ENCODE measurements around the gene FAM83D.
"Not testable (repeated sequence)": the region's sequence is repeated elsewhere in the genome, so short reads cannot be mapped to it uniquely, and the experiment has no call there.

The FAM83D gene

DNA sequence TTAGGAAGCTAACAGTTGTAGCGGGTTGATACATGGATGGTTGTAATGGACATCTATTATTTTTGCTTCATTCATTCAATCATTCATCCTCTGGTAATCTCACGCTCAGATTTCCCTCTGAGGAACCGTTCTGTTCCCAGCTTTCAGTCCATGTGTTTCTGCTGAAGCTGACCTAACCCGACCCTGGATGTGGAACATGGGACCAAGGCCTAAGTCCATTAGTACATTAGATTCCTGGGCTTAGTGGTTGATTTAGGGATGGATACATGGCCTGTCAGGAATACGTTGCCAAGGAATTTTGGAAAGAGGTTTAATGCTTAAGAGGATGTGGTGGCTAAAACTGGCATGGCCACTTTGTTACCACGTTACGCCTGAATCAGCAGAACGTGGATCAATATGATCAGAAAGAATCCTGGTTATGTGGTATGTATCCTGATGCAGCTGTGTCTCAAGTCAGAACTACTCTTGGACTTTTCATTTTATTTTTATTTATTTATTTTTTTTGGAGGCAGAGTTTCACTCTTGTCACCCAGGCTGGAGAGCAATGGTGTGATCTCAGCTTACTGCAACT, 31.8 kb downstream of the FAM83D start:
- H3K36me3 ChIP-seq (ENCODE audit: control insufficient read depth, insufficient read depth, low read length, severe bottlenecking), result no peaks in the 10 kb centered on the region
- no peaks in the 10 kb centered on the region for H3K27me3 ChIP-seq (replicated peaks; ENCODE audit: control insufficient read depth, insufficient read depth, low read length)
- H3K4me3 ChIP-seq (ENCODE audit: low read length), result no peak overlapping the region
- H3K9ac ChIP-seq (ENCODE audit: low read length), result no peak overlapping the region
- no peaks in the 10 kb centered on the region for H3K9me3 ChIP-seq (ENCODE audit: control insufficient read depth, low read length)
- no peak for DNase-seq (ENCODE audit: low read depth)
- peaks cover 7% of the 10 kb centered on the region for H3K4me1 ChIP-seq (ENCODE audit: control insufficient read depth, insufficient read depth, low read length)

DNA sequence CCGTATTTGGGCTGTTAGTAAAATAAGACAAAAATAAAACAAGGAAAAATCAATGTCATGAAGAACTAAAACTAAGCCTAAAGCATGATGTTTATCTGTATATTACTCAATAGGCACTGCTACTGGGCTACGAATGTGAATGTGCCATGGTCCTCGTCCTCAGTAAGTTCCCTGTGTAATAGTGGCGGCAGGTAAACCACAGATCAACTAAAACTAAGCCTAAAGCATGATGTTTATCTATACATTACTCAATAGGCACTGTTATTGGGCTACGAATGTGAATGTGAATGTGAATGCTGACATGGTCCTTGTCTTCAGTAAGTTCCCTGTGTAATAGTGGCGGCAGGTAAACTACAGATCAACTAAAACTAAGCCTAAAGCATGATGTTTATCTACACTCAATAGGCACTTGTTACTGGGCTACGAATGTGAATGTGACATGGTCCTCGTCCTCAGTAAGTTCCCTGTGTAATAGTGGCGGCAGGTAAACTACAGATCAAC, 34.0 kb downstream of the FAM83D start:
- H3K27me3 ChIP-seq (replicated peaks; ENCODE audit: control insufficient read depth, insufficient read depth, low read length); H3K4me3 ChIP-seq (ENCODE audit: low read length); H3K36me3 ChIP-seq (ENCODE audit: control insufficient read depth, insufficient read depth, low read length, severe bottlenecking); DNase-seq (ENCODE audit: low read depth); H3K9ac ChIP-seq (ENCODE audit: low read length); H3K4me1 ChIP-seq (ENCODE audit: control insufficient read depth, insufficient read depth, low read length); H3K9me3 ChIP-seq (ENCODE audit: control insufficient read depth, low read length): not testable (repeated sequence)

DNA sequence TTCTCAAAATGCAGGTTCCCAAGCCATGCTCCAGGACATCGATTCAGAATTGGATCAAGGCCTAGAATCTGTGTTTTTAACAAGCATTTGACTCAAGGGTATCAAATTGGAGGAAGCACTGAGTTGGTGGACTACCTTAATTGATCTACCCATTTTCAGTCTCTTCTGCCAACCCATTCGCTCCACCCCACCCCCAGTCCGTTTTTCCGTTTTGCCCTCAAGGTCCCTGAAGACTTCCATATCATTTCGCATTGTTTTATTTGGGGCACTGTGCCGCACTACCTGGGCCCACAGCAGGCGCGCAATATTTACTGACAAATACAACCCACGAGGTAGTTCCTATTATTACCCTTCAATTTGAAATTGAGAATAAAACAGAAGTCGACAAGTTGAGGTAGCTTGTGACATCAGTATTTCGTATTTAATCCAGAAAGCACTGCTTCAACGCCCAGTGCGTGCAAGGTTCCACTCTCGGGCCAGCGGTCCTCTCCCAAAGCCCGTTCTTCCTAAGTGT, 35.4 kb downstream of the FAM83D start:
- Histone ChIP-seq H3K27me3 (replicated peaks; ENCODE audit: control insufficient read depth, insufficient read depth, low read length) (no peaks in the 10 kb centered on the region), H3K36me3 (ENCODE audit: control insufficient read depth, insufficient read depth, low read length, severe bottlenecking) (no peaks in the 10 kb centered on the region), H3K9ac (ENCODE audit: low read length) (peak overlapping the region; percentile 91), H3K4me3 (ENCODE audit: low read length) (peak overlapping the region; percentile 87), H3K4me1 (ENCODE audit: control insufficient read depth, insufficient read depth, low read length) (peaks cover 17% of the 10 kb centered on the region), H3K9me3 (ENCODE audit: control insufficient read depth, low read length) (no peaks in the 10 kb centered on the region)
- DNase-seq (ENCODE audit: low read depth), result no peak

DNA sequence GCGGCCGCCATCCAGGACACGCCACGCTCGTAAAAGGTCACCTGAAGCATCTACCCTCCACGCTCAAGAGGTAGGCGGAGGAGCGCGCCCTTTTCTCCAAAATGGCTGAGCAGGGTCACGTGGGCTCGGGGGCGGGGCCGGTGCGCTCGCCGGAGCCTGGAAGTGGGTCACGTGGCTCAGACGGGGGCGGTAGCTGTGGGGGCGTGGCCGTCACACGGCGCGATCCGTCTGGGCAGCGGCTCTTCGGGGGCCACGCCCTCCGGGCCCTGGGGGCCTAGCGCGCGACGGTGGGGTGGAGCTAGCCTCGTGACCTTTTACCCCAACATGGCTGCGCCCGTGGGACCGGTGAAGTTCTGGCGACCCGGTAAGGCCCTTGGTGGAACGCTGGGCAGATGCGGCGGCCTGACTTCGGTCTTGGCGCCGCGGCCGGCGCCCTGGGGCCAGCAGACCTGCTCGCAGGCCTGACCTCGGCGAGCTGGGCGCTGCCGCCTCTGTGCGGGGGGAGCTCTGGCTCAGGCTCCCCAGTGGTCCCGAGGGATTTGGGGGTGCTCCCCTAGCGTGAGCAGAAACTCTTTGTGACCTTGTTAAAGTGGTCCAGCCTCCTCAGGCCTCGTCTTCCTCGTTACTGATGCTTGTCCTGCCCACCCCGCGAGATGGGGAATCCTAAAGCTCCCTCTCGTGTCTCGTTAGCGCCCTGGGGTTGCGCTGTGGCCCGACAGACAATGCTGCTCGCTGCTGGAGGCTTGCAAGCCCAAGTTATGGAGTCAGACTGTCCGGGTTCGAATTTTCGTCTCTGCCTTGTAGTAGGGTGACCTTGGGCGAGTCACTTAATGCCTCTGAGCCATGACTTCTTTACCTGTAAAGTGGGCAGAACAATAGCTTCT, 36.1 kb downstream of the FAM83D start, which contains the start of gene DHX35:
Gene DHX35 (plus strand): TSS at position 301 of the 884 bp plus-strand sequence. CDS start 24 bp downstream, at position 325.
- Histone ChIP-seq H3K36me3 (ENCODE audit: control insufficient read depth, insufficient read depth, low read length, severe bottlenecking) (no peaks in the 10 kb centered on the region), H3K27me3 (replicated peaks; ENCODE audit: control insufficient read depth, insufficient read depth, low read length) (no peaks in the 10 kb centered on the region), H3K4me3 (ENCODE audit: low read length) (peak within 1 kb of the TSS; percentile 87), H3K9me3 (ENCODE audit: control insufficient read depth, low read length) (no peaks in the 10 kb centered on the region), H3K9ac (ENCODE audit: low read length) (peak within 1 kb of the TSS; percentile 91), H3K4me1 (ENCODE audit: control insufficient read depth, insufficient read depth, low read length) (peaks cover 17% of the 10 kb centered on the region)
- peak; percentile 99 for DNase-seq (ENCODE audit: low read depth)

DNA sequence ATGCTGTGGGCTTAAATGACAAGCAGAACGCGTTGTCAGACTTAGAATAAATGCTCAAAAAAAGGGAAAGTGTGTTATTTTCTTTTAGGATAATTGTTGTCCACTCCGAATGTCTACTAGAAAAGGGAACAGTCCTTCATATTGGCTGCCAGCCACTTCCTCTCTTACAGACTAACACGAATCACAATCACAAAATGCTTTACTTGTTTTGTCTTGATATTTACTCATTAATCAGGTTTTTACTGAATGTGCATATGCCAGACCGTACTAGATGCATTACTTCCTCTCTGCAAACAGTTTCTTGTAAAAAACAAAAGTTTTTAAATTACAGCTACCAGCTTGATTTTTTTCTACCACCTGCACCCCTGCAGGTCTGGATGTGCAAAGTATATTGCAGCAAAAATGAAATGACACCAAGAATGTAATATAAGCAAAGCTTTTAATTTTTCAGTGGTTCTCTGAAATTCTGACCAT, 36.7 kb downstream of the FAM83D start:
- no peaks in the 10 kb centered on the region for H3K36me3 ChIP-seq (ENCODE audit: control insufficient read depth, insufficient read depth, low read length, severe bottlenecking)
- H3K4me3 ChIP-seq (ENCODE audit: low read length), result peak overlapping the region; percentile 87
- H3K27me3 ChIP-seq (replicated peaks; ENCODE audit: control insufficient read depth, insufficient read depth, low read length), result no peaks in the 10 kb centered on the region
- DNase-seq (ENCODE audit: low read depth), result no peak
- H3K9ac ChIP-seq (ENCODE audit: low read length), result peak overlapping the region; percentile 91
- no peaks in the 10 kb centered on the region for H3K9me3 ChIP-seq (ENCODE audit: control insufficient read depth, low read length)
- peaks cover 17% of the 10 kb centered on the region for H3K4me1 ChIP-seq (ENCODE audit: control insufficient read depth, insufficient read depth, low read length)

DNA sequence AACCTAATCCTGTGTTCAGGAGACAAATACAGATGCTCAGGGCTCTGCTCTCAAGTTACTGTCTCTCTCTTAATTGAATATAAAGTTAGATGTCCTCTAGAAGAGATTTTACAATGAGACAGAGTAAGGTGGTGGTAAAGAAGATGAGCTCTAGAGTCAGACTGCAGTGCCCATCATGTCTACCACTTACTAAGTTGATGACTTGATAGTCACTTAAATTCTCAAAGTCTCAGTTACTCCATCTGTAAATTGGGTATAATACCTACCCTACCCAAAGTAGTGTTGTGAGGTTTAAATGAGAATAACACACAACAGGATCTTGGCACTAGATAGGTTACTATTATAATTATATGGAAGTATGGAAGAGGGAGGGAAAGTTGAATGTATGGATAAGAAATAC, 37.5 kb downstream of the FAM83D start:
- no peak for DNase-seq (ENCODE audit: low read depth)
- H3K9ac ChIP-seq (ENCODE audit: low read length), result no peak overlapping the region
- H3K36me3 ChIP-seq (ENCODE audit: control insufficient read depth, insufficient read depth, low read length, severe bottlenecking), result no peaks in the 10 kb centered on the region
- peaks cover 17% of the 10 kb centered on the region for H3K4me1 ChIP-seq (ENCODE audit: control insufficient read depth, insufficient read depth, low read length)
- no peak overlapping the region for H3K4me3 ChIP-seq (ENCODE audit: low read length)
- no peaks in the 10 kb centered on the region for H3K9me3 ChIP-seq (ENCODE audit: control insufficient read depth, low read length)
- H3K27me3 ChIP-seq (replicated peaks; ENCODE audit: control insufficient read depth, insufficient read depth, low read length), result no peaks in the 10 kb centered on the region

DNA sequence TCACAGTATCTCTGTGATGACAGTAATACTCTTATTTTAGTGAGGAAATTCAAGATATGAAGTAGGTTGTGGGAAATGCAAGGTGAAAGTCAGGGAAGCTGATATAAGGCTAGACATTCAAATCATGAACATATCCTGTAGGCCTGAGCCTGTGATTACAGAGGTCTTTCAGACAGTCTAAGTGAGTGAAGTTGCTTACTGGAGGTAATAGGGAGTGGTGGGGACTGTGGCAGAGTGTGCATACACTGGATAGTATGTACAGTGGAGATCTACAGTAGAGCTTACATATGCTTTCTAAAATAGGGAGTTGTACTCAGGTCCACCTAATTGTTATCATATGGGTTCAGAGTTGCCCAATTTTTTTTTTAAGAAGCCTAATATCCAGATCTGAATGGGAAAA, 39.0 kb downstream of the FAM83D start:
- no peak overlapping the region for H3K4me3 ChIP-seq (ENCODE audit: low read length)
- no peak overlapping the region for H3K9ac ChIP-seq (ENCODE audit: low read length)
- no peaks in the 10 kb centered on the region for H3K27me3 ChIP-seq (replicated peaks; ENCODE audit: control insufficient read depth, insufficient read depth, low read length)
- H3K9me3 ChIP-seq (ENCODE audit: control insufficient read depth, low read length), result no peaks in the 10 kb centered on the region
- H3K36me3 ChIP-seq (ENCODE audit: control insufficient read depth, insufficient read depth, low read length, severe bottlenecking), result no peaks in the 10 kb centered on the region
- no peak for DNase-seq (ENCODE audit: low read depth)
- peaks cover 30% of the 10 kb centered on the region for H3K4me1 ChIP-seq (ENCODE audit: control insufficient read depth, insufficient read depth, low read length)

DNA sequence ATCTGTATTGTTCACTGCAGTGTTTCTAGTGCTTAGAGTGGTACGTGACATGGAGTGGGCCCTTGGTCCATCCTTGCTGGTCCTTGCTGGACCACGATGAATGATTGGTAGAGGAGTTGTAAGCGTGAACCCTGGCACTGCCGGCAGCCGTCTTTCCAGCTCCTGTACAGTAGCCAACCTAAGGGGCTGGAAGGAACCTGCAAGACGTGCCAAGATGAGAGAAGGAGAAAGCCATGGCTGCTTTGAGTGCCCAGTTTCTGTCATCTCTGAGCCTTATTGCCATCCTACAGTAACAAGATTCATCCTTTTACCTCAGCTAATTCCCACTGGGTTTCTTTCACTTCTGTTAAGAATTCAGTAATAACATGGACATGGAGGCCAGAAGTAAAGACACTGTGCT, 41.9 kb downstream of the FAM83D start:
- Histone ChIP-seq H3K9ac (ENCODE audit: low read length) (no peak overlapping the region), H3K4me3 (ENCODE audit: low read length) (no peak overlapping the region), H3K27me3 (replicated peaks; ENCODE audit: control insufficient read depth, insufficient read depth, low read length) (no peaks in the 10 kb centered on the region), H3K36me3 (ENCODE audit: control insufficient read depth, insufficient read depth, low read length, severe bottlenecking) (peaks cover 17% of the 10 kb centered on the region), H3K9me3 (ENCODE audit: control insufficient read depth, low read length) (no peaks in the 10 kb centered on the region), H3K4me1 (ENCODE audit: control insufficient read depth, insufficient read depth, low read length) (peaks cover 27% of the 10 kb centered on the region)
- DNase-seq (ENCODE audit: low read depth), result no peak

DNA sequence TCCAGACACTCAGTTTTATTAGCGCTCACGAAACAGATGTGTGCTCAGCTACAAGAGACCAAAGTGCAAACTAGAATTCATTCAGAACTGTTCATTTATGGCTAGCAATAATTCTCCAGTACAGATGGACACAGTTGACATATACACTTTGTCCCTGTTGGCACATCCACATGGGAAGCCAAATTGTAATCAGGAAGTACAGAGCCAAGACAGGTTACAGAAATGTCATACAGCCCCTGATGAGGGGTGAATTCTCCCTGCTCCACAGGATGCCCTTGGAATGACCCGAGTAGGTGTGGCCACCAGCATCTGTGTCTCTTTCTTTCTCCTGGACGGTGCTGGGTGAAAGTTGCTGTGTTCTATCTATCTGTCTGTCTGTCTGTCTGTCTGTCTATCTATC, 43.5 kb downstream of the FAM83D start:
- Histone ChIP-seq H3K9me3 (ENCODE audit: control insufficient read depth, low read length) (no peaks in the 10 kb centered on the region), H3K36me3 (ENCODE audit: control insufficient read depth, insufficient read depth, low read length, severe bottlenecking) (peaks cover 22% of the 10 kb centered on the region), H3K9ac (ENCODE audit: low read length) (no peak overlapping the region), H3K4me1 (ENCODE audit: control insufficient read depth, insufficient read depth, low read length) (peaks cover 30% of the 10 kb centered on the region), H3K4me3 (ENCODE audit: low read length) (no peak overlapping the region), H3K27me3 (replicated peaks; ENCODE audit: control insufficient read depth, insufficient read depth, low read length) (no peaks in the 10 kb centered on the region)
- no peak for DNase-seq (ENCODE audit: low read depth)

DNA sequence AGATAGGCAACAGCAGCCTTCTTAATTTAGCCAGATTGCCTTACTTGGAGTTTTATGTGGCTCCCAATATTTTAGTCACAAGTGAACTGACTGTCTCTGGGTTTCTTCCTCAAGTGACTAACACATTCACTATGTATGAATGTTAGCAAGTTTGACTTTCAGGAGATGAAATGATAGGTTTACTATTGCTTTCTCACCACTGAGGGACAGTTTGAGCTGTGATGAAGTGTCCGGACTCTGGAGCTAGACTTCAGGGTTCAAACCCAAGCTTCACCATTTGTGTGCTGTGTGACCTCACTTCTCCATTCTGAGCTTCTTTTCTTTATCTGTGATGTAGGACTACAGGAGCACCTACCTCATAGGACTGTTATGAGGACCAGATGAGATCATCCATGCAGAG, 44.1 kb downstream of the FAM83D start:
- no peaks in the 10 kb centered on the region for H3K9me3 ChIP-seq (ENCODE audit: control insufficient read depth, low read length)
- H3K36me3 ChIP-seq (ENCODE audit: control insufficient read depth, insufficient read depth, low read length, severe bottlenecking), result peaks cover 22% of the 10 kb centered on the region
- DNase-seq (ENCODE audit: low read depth), result peak; percentile 47

DNA sequence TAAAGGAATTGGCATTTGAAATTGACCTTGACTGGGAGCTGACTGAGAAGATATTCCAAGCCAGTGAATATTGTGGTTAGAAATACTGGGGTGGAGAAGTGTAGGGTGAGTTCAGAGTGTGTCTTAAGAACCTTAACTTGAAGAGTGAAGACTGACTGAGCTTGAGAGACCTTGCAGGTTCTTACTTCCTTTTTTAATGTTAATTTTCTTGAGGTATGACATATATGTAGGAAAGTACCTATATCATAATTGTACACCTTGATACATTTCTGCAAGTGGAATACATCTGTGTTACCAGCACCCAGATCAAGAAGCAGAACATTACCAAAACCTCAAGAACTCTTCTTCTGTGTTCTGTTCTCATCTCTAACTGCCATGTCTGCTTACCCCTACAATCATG, 46.9 kb downstream of the FAM83D start:
- Histone ChIP-seq H3K27me3 (replicated peaks; ENCODE audit: control insufficient read depth, insufficient read depth, low read length) (no peaks in the 10 kb centered on the region), H3K36me3 (ENCODE audit: control insufficient read depth, insufficient read depth, low read length, severe bottlenecking) (peaks cover 38% of the 10 kb centered on the region), H3K4me1 (ENCODE audit: control insufficient read depth, insufficient read depth, low read length) (peaks cover 23% of the 10 kb centered on the region), H3K9me3 (ENCODE audit: control insufficient read depth, low read length) (no peaks in the 10 kb centered on the region), H3K4me3 (ENCODE audit: low read length) (no peak overlapping the region), H3K9ac (ENCODE audit: low read length) (no peak overlapping the region)
- DNase-seq (ENCODE audit: low read depth), result no peak

More for the DNA sequence above, 44.1 kb downstream of the FAM83D start:
- Histone ChIP-seq H3K4me1 (ENCODE audit: control insufficient read depth, insufficient read depth, low read length) (peaks cover 30% of the 10 kb centered on the region), H3K4me3 (ENCODE audit: low read length) (no peak overlapping the region), H3K27me3 (replicated peaks; ENCODE audit: control insufficient read depth, insufficient read depth, low read length) (no peaks in the 10 kb centered on the region), H3K9ac (ENCODE audit: low read length) (no peak overlapping the region)

Data from adipocyte (in vitro differentiated cells).